Stimulated activated CD8-positive, alpha-beta memory T cell treated with anti-CD3 and anti-CD28 coated beads, Interleukin-12 subunit alpha, Interleukin-12 subunit beta, amount 100 ng/mL, for 24 hours (primary cell): Measurements from ENCODE around the gene SLC15A4.
"Not testable (repeated sequence)": the region's sequence is repeated elsewhere in the genome, so short reads cannot be mapped to it uniquely, and the experiment has no call there.

Source experiments
- DNase-seq: peaks from one replicate; pipeline ENCODE4 v3.0.0-alpha.2; 2020; ENCODE audit errors: extremely low read depth

The SLC15A4 gene

GRCh38 chr12:128844031-128844635 lies 20.4 kb upstream of the SLC15A4 start:
- no peak for DNase-seq

GRCh38 chr12:128843538-128843937 lies 19.8 kb upstream of the SLC15A4 start:
- no peak for DNase-seq

GRCh38 chr12:128842579-128842978 lies 18.8 kb upstream of the SLC15A4 start:
- no peak for DNase-seq

GRCh38 chr12:128840862-128841468 lies 17.2 kb upstream of the SLC15A4 start:
- DNase-seq, result no peak

GRCh38 chr12:128839885-128840284 lies 16.1 kb upstream of the SLC15A4 start:
- DNase-seq, result not testable (repeated sequence)

- no peak for DNase-seq
Observed at GRCh38 chr12:128833418-128833817, 9.7 kb upstream of the SLC15A4 start.

- no peak for DNase-seq
Observed at GRCh38 chr12:128830505-128830893, 6.7 kb upstream of the SLC15A4 start.

GRCh38 chr12:128829861-128830504 lies 6.2 kb upstream of the SLC15A4 start:
- no peak for DNase-seq

- no peak for DNase-seq
Observed at GRCh38 chr12:128827724-128828123, 4.0 kb upstream of the SLC15A4 start.

GRCh38 chr12:128825835-128826234 lies 2.1 kb upstream of the SLC15A4 start:
- no peak for DNase-seq

- no peak for DNase-seq
Observed at GRCh38 chr12:128823216-128823915, 392 bp downstream of the SLC15A4 start.

- no peak for DNase-seq
Observed at GRCh38 chr12:128820723-128821432, 2.9 kb downstream of the SLC15A4 start.

GRCh38 chr12:128820253-128820652 lies 3.5 kb downstream of the SLC15A4 start:
- no peak for DNase-seq

- DNase-seq, result no peak
Observed at GRCh38 chr12:128819293-128820144, 4.2 kb downstream of the SLC15A4 start.

GRCh38 chr12:128818065-128819022 lies 5.4 kb downstream of the SLC15A4 start:
- no peak for DNase-seq

- no peak for DNase-seq
Observed at GRCh38 chr12:128817111-128818015, 6.4 kb downstream of the SLC15A4 start.

GRCh38 chr12:128816643-128816920 lies 7.2 kb downstream of the SLC15A4 start:
- no peak for DNase-seq

GRCh38 chr12:128815779-128816642 lies 7.7 kb downstream of the SLC15A4 start:
- no peak for DNase-seq
